HFFc6 (cell line): ENCODE data around the gene ZNF277. TPM values are rescaled to one million over a fixed set of nuclear protein-coding genes. Genes with fewer than 3 reads are reported as not detected.
"Not testable (repeated sequence)": the region's sequence is repeated elsewhere in the genome, so short reads cannot be mapped to it uniquely, and the experiment has no call there.

Experiments
- DNase-seq: peaks from one replicate; pipeline ENCODE4 v3.0.0-alpha.2; 2018
- H3K27ac Mint-ChIP-seq: 2 replicates; pipeline ENCODE4 v1.8.0; 2020; ENCODE audit warnings: mild to moderate bottlenecking, mixed read lengths
- H3K27me3 Mint-ChIP-seq: 2 replicates; pipeline ENCODE4 v1.8.0; 2021; ENCODE audit warnings: mild to moderate bottlenecking, moderate library complexity, mixed read lengths; ENCODE audit not compliant: insufficient read depth
- H3K36me3 Mint-ChIP-seq: 2 replicates; pipeline ENCODE4 v1.8.0; 2021; ENCODE audit warnings: low read depth, mixed read lengths
- H3K4me1 Mint-ChIP-seq: 2 replicates; pipeline ENCODE4 v1.8.0; 2020; ENCODE audit warnings: low read depth, mixed read lengths
- H3K4me3 Mint-ChIP-seq: 2 replicates; pipeline ENCODE4 v1.8.0; 2020; ENCODE audit warnings: mild to moderate bottlenecking, moderate library complexity, mixed read lengths
- H3K9me3 Mint-ChIP-seq: 2 replicates; pipeline ENCODE4 v1.8.0; 2020; ENCODE audit warnings: mild to moderate bottlenecking, mixed read lengths
- total RNA-seq, 6 experiments: library from RNA; stranded (reverse); fragmentation: NEBNext Ultra II Directional; extraction: Animal tissue kit (Norgen Biotek cat#: 25700); gene quantifications; 2 replicates in 1 of 6; 3 replicates in 5 of 6; pipeline ENCODE4 v1.2.3, GENCODE V29; 2021
- TF ChIP-seq, protein P1 (sequence below): fragments of 200-600 bp; sonication (generic); IDR thresholded peaks from 2 replicates; pipeline ENCODE4 v1.5.0; 2021; ENCODE audit warnings: antibody characterized with exemption, mild to moderate bottlenecking

ZNF277 gene
- total RNA-seq, 6 experiments from 2014 or later: 9.5 to 14.6 (median 13.5) TPM

GRCh38 chr7:112308974-112309373 lies 102.5 kb downstream of the ZNF277 start:
- Mint-ChIP-seq H3K9me3 (no peaks in the 10 kb centered on the region), H3K4me1 (no peaks in the 10 kb centered on the region), H3K27ac (no peak overlapping the region), H3K27me3 (no peaks in the 10 kb centered on the region), H3K4me3 (no peak overlapping the region), H3K36me3 (peaks cover 16% of the 10 kb centered on the region)
- TF ChIP-seq, protein P1, sequence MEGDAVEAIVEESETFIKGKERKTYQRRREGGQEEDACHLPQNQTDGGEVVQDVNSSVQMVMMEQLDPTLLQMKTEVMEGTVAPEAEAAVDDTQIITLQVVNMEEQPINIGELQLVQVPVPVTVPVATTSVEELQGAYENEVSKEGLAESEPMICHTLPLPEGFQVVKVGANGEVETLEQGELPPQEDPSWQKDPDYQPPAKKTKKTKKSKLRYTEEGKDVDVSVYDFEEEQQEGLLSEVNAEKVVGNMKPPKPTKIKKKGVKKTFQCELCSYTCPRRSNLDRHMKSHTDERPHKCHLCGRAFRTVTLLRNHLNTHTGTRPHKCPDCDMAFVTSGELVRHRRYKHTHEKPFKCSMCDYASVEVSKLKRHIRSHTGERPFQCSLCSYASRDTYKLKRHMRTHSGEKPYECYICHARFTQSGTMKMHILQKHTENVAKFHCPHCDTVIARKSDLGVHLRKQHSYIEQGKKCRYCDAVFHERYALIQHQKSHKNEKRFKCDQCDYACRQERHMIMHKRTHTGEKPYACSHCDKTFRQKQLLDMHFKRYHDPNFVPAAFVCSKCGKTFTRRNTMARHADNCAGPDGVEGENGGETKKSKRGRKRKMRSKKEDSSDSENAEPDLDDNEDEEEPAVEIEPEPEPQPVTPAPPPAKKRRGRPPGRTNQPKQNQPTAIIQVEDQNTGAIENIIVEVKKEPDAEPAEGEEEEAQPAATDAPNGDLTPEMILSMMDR: no peak
- DNase-seq: no peak

- not testable (repeated sequence) for H3K4me3 Mint-ChIP-seq, H3K27me3 Mint-ChIP-seq, H3K4me1 Mint-ChIP-seq, H3K27ac Mint-ChIP-seq, H3K9me3 Mint-ChIP-seq, DNase-seq
- H3K36me3 Mint-ChIP-seq: peaks cover 24% of the 10 kb centered on the region
Measured at GRCh38 chr7:112316803-112317202, 110.3 kb downstream of the ZNF277 start.

DNA sequence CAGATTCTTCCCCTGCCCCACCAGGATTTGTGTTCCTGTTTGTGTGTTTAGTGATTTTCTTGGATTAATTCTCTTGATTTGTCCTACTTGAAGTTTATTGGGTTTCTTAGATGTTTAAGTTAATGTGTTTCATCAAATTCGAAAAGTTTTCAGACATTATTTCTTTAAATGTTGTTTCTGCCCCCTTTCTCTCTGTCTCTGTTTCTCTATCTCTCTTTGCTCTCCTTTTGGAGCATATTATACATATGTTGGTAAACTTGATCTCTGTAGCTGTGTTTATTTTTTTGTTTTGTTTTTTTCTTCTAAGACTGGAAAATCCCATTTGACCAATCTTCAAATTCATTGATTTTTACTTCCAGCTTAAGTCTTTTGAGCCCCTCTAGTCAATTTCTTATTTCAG lies 115.6 kb downstream of the ZNF277 start:
- no peaks in the 10 kb centered on the region for H3K4me1 Mint-ChIP-seq
- no peak overlapping the region for H3K4me3 Mint-ChIP-seq
- H3K36me3 Mint-ChIP-seq: peaks cover 32% of the 10 kb centered on the region

GRCh38 chr7:112327566-112327965 lies 121.1 kb downstream of the ZNF277 start:
- DNase-seq: no peak
- 0 out of 2 replicates have a peak, but pooled peaks cover 1% of the 10 kb centered on the region for H3K27me3 Mint-ChIP-seq
- no peaks in the 10 kb centered on the region for H3K4me1 Mint-ChIP-seq
- peaks cover 15% of the 10 kb centered on the region for H3K36me3 Mint-ChIP-seq
- H3K27ac Mint-ChIP-seq: no peak overlapping the region
- peaks cover 8% of the 10 kb centered on the region; the same call in 1 of the 2 replicates for H3K9me3 Mint-ChIP-seq
- TF ChIP-seq, protein P1: no peak
- H3K4me3 Mint-ChIP-seq: no peak overlapping the region

More for the DNA sequence above, 115.6 kb downstream of the ZNF277 start:
- Mint-ChIP-seq H3K27ac (no peak overlapping the region), H3K27me3 (0 out of 2 replicates have a peak, but pooled peaks cover 1% of the 10 kb centered on the region), H3K9me3 (peaks cover 19% of the 10 kb centered on the region)
- no peak for DNase-seq
- TF ChIP-seq, protein P1: no peak

DNA sequence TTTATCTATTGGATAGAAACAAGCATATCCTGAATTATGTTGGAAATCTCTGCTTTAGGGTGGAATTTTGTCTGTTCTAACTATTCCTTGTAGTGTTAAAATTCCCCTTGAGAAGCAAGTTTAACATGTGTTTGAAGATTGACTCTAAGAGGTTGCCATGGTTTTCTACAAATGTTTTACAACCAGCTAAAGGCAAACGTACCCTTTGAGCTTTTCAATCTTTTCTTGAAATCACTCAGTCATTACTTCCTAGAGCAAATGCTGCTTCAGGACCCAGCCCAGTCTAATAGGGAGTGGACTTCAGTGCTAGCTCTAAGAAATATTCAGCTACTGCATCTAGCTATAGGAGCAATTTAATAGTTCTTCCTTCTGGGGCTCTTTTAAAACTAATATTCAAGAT lies 125.0 kb downstream of the ZNF277 start:
- Mint-ChIP-seq H3K4me1 (no peaks in the 10 kb centered on the region), H3K27me3 (no peaks in the 10 kb centered on the region), H3K4me3 (no peak overlapping the region), H3K9me3 (no peaks in the 10 kb centered on the region), H3K27ac (no peak overlapping the region), H3K36me3 (peaks cover 8% of the 10 kb centered on the region; the same call in 1 of the 2 replicates)
- no peak for DNase-seq
- TF ChIP-seq, protein P1: no peak

- TF ChIP-seq, protein P1: no peak
- Mint-ChIP-seq H3K27me3 (no peaks in the 10 kb centered on the region), H3K36me3 (peaks cover 8% of the 10 kb centered on the region; the same call in 1 of the 2 replicates), H3K4me1 (no peaks in the 10 kb centered on the region), H3K27ac (no peak overlapping the region), H3K9me3 (no peaks in the 10 kb centered on the region), H3K4me3 (no peak overlapping the region)
- no peak for DNase-seq
Measured at GRCh38 chr7:112334366-112334765, 127.9 kb downstream of the ZNF277 start.
